Testis (tissue), 5 donors: ENCODE measurements around the gene ALOXE3. TPM values are rescaled to one million over a fixed set of nuclear protein-coding genes. Genes with fewer than 3 reads are reported as not detected.

Source experiments
- DNase-seq: peaks from one replicate; pipeline ENCODE4 v3.0.0-alpha.2; 2019
- H3K27ac ChIP-seq, 2 donors: fragments of 200-600 bp; sonication (generic); one replicate each; pipeline ENCODE4 v1.5.1; 2019
- H3K27me3 ChIP-seq: fragments of 200-600 bp; sonication (generic); one replicate; pipeline ENCODE4 v1.5.1; 2019
- H3K36me3 ChIP-seq: fragments of 200-600 bp; sonication (generic); one replicate; pipeline ENCODE4 v1.5.1; 2017; ENCODE audit warnings: low read depth; ENCODE audit errors: missing control alignments
- H3K4me1 ChIP-seq: fragments of 200-600 bp; sonication (generic); one replicate; pipeline ENCODE4 v1.5.1; 2019
- H3K4me3 ChIP-seq, 2 donors: fragments of 200-600 bp; sonication (generic); one replicate each; pipeline ENCODE4 v1.5.1; 2017 to 2019
- H3K9me3 ChIP-seq: fragments of 200-600 bp; sonication (generic); one replicate; pipeline ENCODE4 v1.5.1; 2017
- POLR2A ChIP-seq: fragments of 450-650 bp; IDR thresholded peaks from one replicate; pipeline ENCODE4 v1.6.1; 2017; ENCODE audit warnings: antibody characterized with exemption, mild to moderate bottlenecking, moderate library complexity
- WGBS, 2 donors: methylation state at CpG; one replicate each; pipeline ENCODE4 v1.1.5; 2018; 5-methylcytosine and 5-hydroxymethylcytosine counted together
- intact Hi-C: fragments of 100-400 bp; cut with DNase I; formaldehyde crosslinking; loops from one replicate; pipeline ENCODE4 v1.15.1; 2023; ENCODE audit warnings: low total_unique reads
- long read RNA-seq, 2 donors: transcript quantifications; one replicate each; lab custom pipeline, GENCODE V29; 2026
- polyA plus RNA-seq: library from polyadenylated mRNA; stranded (reverse); fragments of 350-450 nt; fragmentation: Illumina TruSeq; extraction: RNeasy Lipid Tissue Mini Kit (QIAGEN cat#74804); gene quantifications from one replicate; pipeline ENCODE4 v1.2.3, GENCODE V29; 2014; ENCODE audit warnings: low read depth, low replicate concordance; ENCODE audit not compliant: insufficient read depth
- total RNA-seq, 2 donors: library from RNA; depleted of rRNA; stranded (reverse); fragments of >200 nt; gene quantifications; one replicate each; pipeline ENCODE4 v1.2.3, GENCODE V29; 2016
- TF ChIP-seq, protein P1 (sequence below), 3 experiments: fragments of 450-650 bp in 2 of 3; fragments of 200-600 bp in 1 of 3; sonication (generic) in 1 of 3; IDR thresholded peaks; one replicate each; pipeline ENCODE4 v1.5.1; 2016 to 2019; ENCODE audit warnings: antibody characterized with exemption in 3 of 3, mild to moderate bottlenecking in 2 of 3, moderate library complexity in 1 of 3

Gene ALOXE3
- total RNA-seq (1 to 10 TPM; 2.2 to 4.3 TPM), polyA plus RNA-seq (2.7 TPM)
- long read RNA-seq, donor 1, result 0 reads
- long read RNA-seq, donor 2, result 0 reads

DNA sequence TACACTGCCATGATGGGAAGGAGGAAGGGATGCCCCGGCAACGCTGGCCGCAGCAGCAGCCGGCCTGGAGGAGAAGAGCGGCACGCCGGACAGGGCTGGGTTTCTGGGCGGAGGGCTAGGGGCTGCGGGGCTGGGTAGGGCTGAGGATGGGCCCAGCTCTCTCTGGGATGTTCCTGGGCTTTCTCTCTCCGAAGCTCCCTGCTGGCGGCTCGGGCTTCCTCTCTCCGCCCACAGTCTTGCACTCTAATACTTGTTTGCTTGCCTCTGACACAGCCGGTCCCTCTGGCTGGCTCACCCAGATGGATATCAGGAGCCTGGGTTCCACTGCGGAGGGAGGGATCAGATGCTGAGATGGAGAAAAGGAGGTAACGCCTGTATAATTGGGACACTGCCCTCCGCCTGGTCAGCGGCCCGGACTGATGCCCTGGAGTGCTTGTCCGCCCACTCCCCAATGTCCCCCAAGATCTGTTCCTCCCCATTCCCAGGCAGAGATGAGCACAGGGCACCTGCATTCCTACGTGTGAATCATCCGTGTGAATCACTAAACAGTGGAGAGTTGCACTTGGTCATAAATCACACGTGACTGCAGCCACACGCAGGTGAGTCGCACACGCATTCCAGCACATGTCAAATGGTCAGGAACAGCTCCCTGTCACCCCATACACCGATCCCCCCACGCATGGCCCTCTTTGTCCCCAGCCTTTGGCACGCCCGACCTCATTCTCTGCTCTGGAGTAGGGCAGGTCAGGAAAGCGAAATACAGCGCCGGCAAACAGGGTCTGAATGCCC is at the start of gene ALOXE3:
TSS of gene ALOXE3 (minus strand) at position 535 of the 789 bp plus-strand sequence. CDS start at position 11, 524 bp downstream.
- H3K4me3 ChIP-seq, result peak within 1 kb of the TSS; percentile 55 to 62
- peaks cover 30% of the 10 kb centered on the region for H3K4me1 ChIP-seq
- H3K27ac ChIP-seq, result peak within 1 kb of the TSS; percentile 69 to 81
- H3K36me3 ChIP-seq, result no peaks in the 10 kb centered on the region
- TF ChIP-seq, protein P1, sequence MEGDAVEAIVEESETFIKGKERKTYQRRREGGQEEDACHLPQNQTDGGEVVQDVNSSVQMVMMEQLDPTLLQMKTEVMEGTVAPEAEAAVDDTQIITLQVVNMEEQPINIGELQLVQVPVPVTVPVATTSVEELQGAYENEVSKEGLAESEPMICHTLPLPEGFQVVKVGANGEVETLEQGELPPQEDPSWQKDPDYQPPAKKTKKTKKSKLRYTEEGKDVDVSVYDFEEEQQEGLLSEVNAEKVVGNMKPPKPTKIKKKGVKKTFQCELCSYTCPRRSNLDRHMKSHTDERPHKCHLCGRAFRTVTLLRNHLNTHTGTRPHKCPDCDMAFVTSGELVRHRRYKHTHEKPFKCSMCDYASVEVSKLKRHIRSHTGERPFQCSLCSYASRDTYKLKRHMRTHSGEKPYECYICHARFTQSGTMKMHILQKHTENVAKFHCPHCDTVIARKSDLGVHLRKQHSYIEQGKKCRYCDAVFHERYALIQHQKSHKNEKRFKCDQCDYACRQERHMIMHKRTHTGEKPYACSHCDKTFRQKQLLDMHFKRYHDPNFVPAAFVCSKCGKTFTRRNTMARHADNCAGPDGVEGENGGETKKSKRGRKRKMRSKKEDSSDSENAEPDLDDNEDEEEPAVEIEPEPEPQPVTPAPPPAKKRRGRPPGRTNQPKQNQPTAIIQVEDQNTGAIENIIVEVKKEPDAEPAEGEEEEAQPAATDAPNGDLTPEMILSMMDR (IDR thresholded peaks at IDR 0.05), result no peak
- TF ChIP-seq POLR2A, result no peak
- H3K27me3 ChIP-seq, result no peaks in the 10 kb centered on the region
- intact Hi-C loops, result no loop called here
- DNase-seq, result no peak
- WGBS, 2 donors, result 1% methylated on average over 15 to 32 of the region's 33 CpGs
- no peaks in the 10 kb centered on the region for H3K9me3 ChIP-seq

DNA sequence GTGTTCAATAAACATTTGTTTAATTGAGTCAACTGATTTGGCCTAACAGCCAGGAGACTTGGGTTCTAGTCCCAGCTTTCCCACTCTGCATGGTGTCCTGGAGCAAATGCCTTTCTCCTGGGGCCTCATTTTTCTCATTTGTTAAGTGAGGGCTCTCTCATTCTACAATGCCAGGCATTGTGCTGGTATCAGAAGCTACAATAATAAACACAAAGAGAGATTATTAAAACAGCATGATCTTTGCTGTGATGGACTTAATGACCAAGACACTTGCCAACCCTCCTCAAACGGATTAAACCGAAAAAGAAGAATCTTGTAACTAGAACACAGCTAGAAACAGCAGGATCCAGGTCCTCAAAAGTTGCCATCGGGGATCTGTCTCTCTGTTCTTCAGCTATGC is 49.2 kb upstream of the ALOXE3 start:
- H3K36me3 ChIP-seq, result no peaks in the 10 kb centered on the region
- intact Hi-C loops, result no loop called here
- peaks cover 21% of the 10 kb centered on the region for H3K4me1 ChIP-seq
- no peak overlapping the region for H3K27ac ChIP-seq
- no peaks in the 10 kb centered on the region for H3K27me3 ChIP-seq
- no peak for DNase-seq
- WGBS, 2 donors, result 57 to 76% methylated on average over 3 of the region's 3 CpGs
- no peaks in the 10 kb centered on the region for H3K9me3 ChIP-seq
- TF ChIP-seq, protein P1 (IDR thresholded peaks at IDR 0.05), result no peak
- no peak for TF ChIP-seq POLR2A
- no peak overlapping the region for H3K4me3 ChIP-seq

DNA sequence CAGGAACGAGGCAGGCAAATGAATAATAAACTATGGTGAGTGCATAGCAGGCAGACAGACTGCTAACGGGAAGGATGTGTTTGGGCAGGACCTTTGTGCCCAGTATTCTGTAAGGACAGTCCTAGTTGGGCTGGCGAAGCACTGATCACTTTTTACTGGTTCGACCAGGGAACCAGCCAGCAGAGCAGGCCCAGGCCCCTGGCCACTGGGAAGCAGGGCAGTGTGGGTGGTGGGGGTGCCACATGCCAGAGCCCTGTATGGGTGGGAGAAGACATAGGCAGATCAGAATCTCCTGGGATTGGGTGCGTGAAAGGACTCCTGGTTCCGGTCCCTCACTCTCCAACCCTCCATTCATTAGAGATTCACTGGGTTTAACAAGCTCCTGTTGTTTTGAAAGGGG is 48.4 kb upstream of the ALOXE3 start:
- 84 to 88% methylated on average over 6 of the region's 6 CpGs for WGBS, 2 donors
- no peak for DNase-seq
- no peak overlapping the region for H3K27ac ChIP-seq
- H3K27me3 ChIP-seq, result no peaks in the 10 kb centered on the region
- intact Hi-C loops, result no loop called here
- H3K36me3 ChIP-seq, result no peaks in the 10 kb centered on the region
- TF ChIP-seq POLR2A, result no peak
- TF ChIP-seq, protein P1 (IDR thresholded peaks at IDR 0.05), result no peak
- peaks cover 23% of the 10 kb centered on the region for H3K4me1 ChIP-seq
- no peaks in the 10 kb centered on the region for H3K9me3 ChIP-seq
- H3K4me3 ChIP-seq, result no peak overlapping the region

DNA sequence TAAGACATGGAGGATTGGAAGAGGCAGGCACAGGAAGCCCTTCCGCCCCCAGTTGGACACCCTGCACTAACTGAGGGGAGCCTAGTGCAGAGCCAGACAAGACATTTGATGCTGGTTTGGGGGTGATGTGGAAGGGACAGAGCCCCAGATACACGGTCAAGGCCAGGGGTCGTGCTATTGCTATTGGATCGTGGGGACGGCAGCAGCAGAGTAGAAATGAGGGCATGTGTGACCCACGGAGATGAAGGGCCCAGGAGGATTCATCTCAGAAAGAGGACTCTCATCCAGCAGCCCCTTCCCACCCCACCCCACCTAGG is 46.5 kb upstream of the ALOXE3 start:
- Histone ChIP-seq H3K4me3 (no peak overlapping the region), H3K27me3 (no peaks in the 10 kb centered on the region), H3K9me3 (no peaks in the 10 kb centered on the region), H3K36me3 (no peaks in the 10 kb centered on the region), H3K27ac (peak overlapping the region; percentile 100), H3K4me1 (peaks cover 36% of the 10 kb centered on the region)
- DNase-seq, result no peak
- intact Hi-C loops, result no loop called here
- WGBS, 2 donors, result 22 to 45% methylated on average over 6 of the region's 6 CpGs
- TF ChIP-seq POLR2A, result no peak
- TF ChIP-seq, protein P1 (IDR thresholded peaks at IDR 0.05), result no peak
